K562 (cell line): ENCODE measurements around the gene RAD51D. TPM values are rescaled to one million over a fixed set of nuclear protein-coding genes. Genes with fewer than 3 reads are reported as not detected.

Source experiments
- ATAC-seq: fragments of 200-7000 bp; cut with Tn5 transposase; 3 replicates; pipeline ENCODE4 v1.9.1; 2020; ENCODE audit warnings: moderate library complexity
- BruUV-seq: library from RNA; stranded (reverse); fragments of 400-500 nt; replicated peaks from 2 replicates; lab custom pipeline; 2021; lab: Mats Ljungman, UMichigan
- CTCF ChIA-PET: fragments of 300-600 bp; formaldehyde crosslinking; extraction: SDS; loops from one replicate; lab custom pipeline; 2021; ENCODE audit warnings: low intra/inter-chr PET ratio; lab: Yijun Ruan, JAX
- POLR2A ChIA-PET: fragments of 300-600, 350-650 bp; sonication (Branson Sonifier 250); formaldehyde crosslinking; extraction: SDS; loops from one replicate; lab custom pipeline; 2021; ENCODE audit warnings: antibody characterized with exemption, inconsistent platforms; lab: Yijun Ruan, JAX
- DNase-seq, 4 experiments: peaks; one replicate each; pipeline versions ENCODE4 v3.0.0 to v3.0.0-alpha.2; 2011 to 2018; ENCODE audit warnings: low spot score in 3 of 4, mixed read lengths in 3 of 4; ENCODE audit errors: extremely low read depth in 1 of 4
- FAIRE-seq: peaks from 2 replicates; lab custom pipeline; 2011; peaks lifted over from hg19 to GRCh38; lab: Jason Lieb, UNC
- H2AFZ ChIP-seq: 2 replicates; pipeline ENCODE4 v1.6.0; 2011; ENCODE audit warnings: low read depth, low read length, control low read depth, inconsistent platforms
- H3K27ac ChIP-seq: fragments of 200-600 bp; 3 replicates; pipeline ENCODE4 v1.8.0; 2011; ENCODE audit warnings: low read depth, mild to moderate bottlenecking, control low read depth, inconsistent platforms, low read length, moderate library complexity, mixed read lengths; ENCODE audit errors: extremely low read depth
- H3K27me3 ChIP-seq, 2 experiments: fragments of 300-600 bp in 1 of 2; 2 replicates in 1 of 2; 3 replicates in 1 of 2; pipeline versions ENCODE4 v1.6.0 to v1.8.0; 2011; ENCODE audit warnings: inconsistent platforms in 2 of 2, low read length in 2 of 2, mild to moderate bottlenecking in 1 of 2, mixed read lengths in 1 of 2, moderate library complexity in 1 of 2; ENCODE audit not compliant: control insufficient read depth in 2 of 2, insufficient read depth in 2 of 2
- H3K36me3 ChIP-seq: fragments of 300-600 bp; 3 replicates; pipeline ENCODE4 v1.8.0; 2011; ENCODE audit warnings: mild to moderate bottlenecking, low read length, inconsistent platforms; ENCODE audit not compliant: control insufficient read depth, insufficient read depth
- H3K4me1 ChIP-seq, 2 experiments: fragments of 200-600 bp in 1 of 2; replicated peaks in 1 of 2; 2 replicates in 1 of 2; 3 replicates in 1 of 2; pipeline versions ENCODE4 v1.5.1 to v1.8.0; 2011; ENCODE audit warnings: inconsistent platforms in 2 of 2, low read length in 2 of 2, mild to moderate bottlenecking in 1 of 2, mixed read lengths in 1 of 2, moderate library complexity in 1 of 2; ENCODE audit not compliant: control insufficient read depth in 2 of 2, insufficient read depth in 2 of 2
- H3K4me2 ChIP-seq: 2 replicates; pipeline ENCODE4 v1.6.1; 2011; ENCODE audit warnings: low read length, control low read depth, inconsistent platforms, mixed read lengths; ENCODE audit not compliant: insufficient read depth
- H3K4me3 ChIP-seq: fragments of 200-600 bp; sonication (generic), shearing (Covaris generic); 2 replicates; pipeline ENCODE4 v1.5.1; 2016; ENCODE audit warnings: control low read depth, inconsistent platforms
- H3K79me2 ChIP-seq: fragments of 200-600 bp; 3 replicates; pipeline ENCODE4 v1.8.0; 2011; ENCODE audit warnings: low read length, inconsistent platforms; ENCODE audit not compliant: control insufficient read depth, insufficient read depth
- H3K9ac ChIP-seq, 2 experiments: 2 replicates each; pipeline versions ENCODE4 v1.6.0 to v1.6.1; 2011; ENCODE audit warnings: low read depth in 2 of 2, low read length in 2 of 2, control low read depth in 1 of 2, inconsistent platforms in 1 of 2, mild to moderate bottlenecking in 1 of 2, mixed read lengths in 1 of 2; ENCODE audit not compliant: insufficient read depth in 1 of 2
- H3K9me1 ChIP-seq: one replicate; pipeline ENCODE4 v1.6.0; 2011; ENCODE audit warnings: inconsistent platforms, mild to moderate bottlenecking, low read length, moderate library complexity; ENCODE audit not compliant: control insufficient read depth, insufficient read depth
- H3K9me3 ChIP-seq: replicated peaks from 2 replicates; pipeline ENCODE4 v1.5.1; 2011; ENCODE audit warnings: low read depth, low read length, inconsistent platforms; ENCODE audit not compliant: control insufficient read depth, insufficient read depth
- H4K20me1 ChIP-seq: replicated peaks from 2 replicates; pipeline ENCODE4 v1.6.1; 2011; ENCODE audit warnings: low read length, inconsistent platforms, mixed read lengths; ENCODE audit not compliant: control insufficient read depth, insufficient read depth
- CEBPB ChIP-seq: fragments of 450-650 bp; IDR thresholded peaks from 2 replicates; pipeline ENCODE4 v1.6.1; 2016; ENCODE audit warnings: missing genetic modification characterization, missing compliant biosample characterization
- DIDO1 ChIP-seq: fragments of 450-650 bp; IDR thresholded peaks from 2 replicates; pipeline ENCODE4 v1.6.1; 2016; ENCODE audit warnings: low read depth, missing biosample characterization, missing genetic modification characterization
- DPF2 ChIP-seq: fragments of 450-650 bp; IDR thresholded peaks from 2 replicates; pipeline ENCODE4 v1.6.1; 2016
- EP300 ChIP-seq: IDR thresholded peaks from 2 replicates; pipeline ENCODE4 v1.6.1; 2012; ENCODE audit warnings: low read length, improper control_type of control experiment
- PURB ChIP-seq: sonication (generic); formaldehyde crosslinking; IDR thresholded peaks from 2 replicates; pipeline ENCODE4 v1.9.0; 2021; ENCODE audit warnings: low read depth, mild to moderate bottlenecking, missing genetic modification reagents
- RBBP5 ChIP-seq: fragments of 200-600 bp; sonication (generic); IDR thresholded peaks from 2 replicates; pipeline ENCODE4 v1.6.1; 2012; ENCODE audit warnings: borderline replicate concordance, mild to moderate bottlenecking, low read length, control low read depth, inconsistent platforms; ENCODE audit not compliant: insufficient read depth, poor library complexity, severe bottlenecking
- TBP ChIP-seq: optimal IDR thresholded peaks from 2 replicates; pipeline ENCODE3; 2011; ENCODE audit warnings: low read depth, low read length, improper control_type of control experiment
- TCF3 ChIP-seq: sonication (generic); formaldehyde crosslinking; IDR thresholded peaks from 2 replicates; pipeline ENCODE4 v1.4.0; 2020; ENCODE audit warnings: mild to moderate bottlenecking, missing genetic modification reagents
- ZNF140 ChIP-seq: fragments of 250-450 bp; sonication (Bioruptor Pico); IDR thresholded peaks from 2 replicates; pipeline ENCODE4 v1.8.0; 2021; ENCODE audit warnings: moderate library complexity, mild to moderate bottlenecking, inconsistent platforms
- ZNF175 ChIP-seq: fragments of 200-800 bp; sonication (Bioruptor generic); IDR thresholded peaks from 2 replicates; pipeline ENCODE4 v1.6.1; 2016; ENCODE audit warnings: low read depth, mild to moderate bottlenecking, missing genetic modification characterization, missing compliant biosample characterization
- ZNF280A ChIP-seq: fragments of 450-650 bp; IDR thresholded peaks from 2 replicates; pipeline ENCODE4 v1.6.1; 2018; ENCODE audit warnings: mild to moderate bottlenecking, low read depth; ENCODE audit not compliant: partially characterized antibody
- ZNF408 ChIP-seq: fragments of 250-450 bp; sonication (Bioruptor Pico); IDR thresholded peaks from 2 replicates; pipeline ENCODE4 v1.4.0; 2020; ENCODE audit warnings: low read depth, mild to moderate bottlenecking, moderate library complexity
- WGBS: fragments of 100-300 bp; shearing (Covaris generic); methylation state at CpG from one replicate; pipeline ENCODE4 v1.1.6; 2016; ENCODE audit warnings: low coverage, mixed read lengths; ENCODE audit not compliant: insufficient coverage; ENCODE audit errors: missing lambda C conversion rate; 5-methylcytosine and 5-hydroxymethylcytosine counted together
- in situ Hi-C: fragments of 300-500 bp; cut with MboI; formaldehyde crosslinking; loops from 4 replicates; pipeline ENCODE4 v1.15.0; 2018; ENCODE audit warnings: inconsistent platforms, mixed read lengths
- intact Hi-C: fragments of 100-400 bp; cut with micrococcal nuclease; formaldehyde crosslinking; loops from 2 replicates; pipeline ENCODE4 v1.14.2; 2022
- polyA plus RNA-seq, 8 experiments: library from polyadenylated mRNA; depleted of rRNA in 4 of 8; stranded (reverse) in 5 of 8; unstranded in 3 of 8; fragments of >200 nt; fragmentation: Nextera tagmentation in 2 of 8; fragmentation: Illumina TruSeq in 1 of 8; extraction: Ambion mirVana in 2 of 8; extraction: Trizol in 1 of 8; gene quantifications; 2 replicates each; pipeline versions ENCODE4 v1.2.1 to v1.2.3, GENCODE V29; 2011 to 2014; ENCODE audit warnings: inconsistent platforms in 1 of 8, missing spikeins in 1 of 8
- total RNA-seq, 7 experiments: library from RNA; depleted of rRNA in 6 of 7; stranded (reverse); fragments of >200 nt in 6 of 7; fragmentation: Illumina TruSeq in 2 of 7; extraction: Trizol in 2 of 7; gene quantifications; 2 replicates each; pipeline versions ENCODE4 v1.2.1 to v1.2.3, GENCODE V29; 2011 to 2021; ENCODE audit warnings: low replicate concordance in 1 of 7

Gene RAD51D
- total and polyA plus RNA-seq, 9 of the 15 experiments (the other 6 are each of a cell fraction or from before 2014, with no cell fraction given), result 2.2 to 16.9 (median 8.7) TPM

GRCh38 chr17:35065880-35066279, 53.8 kb downstream of the RAD51D start:
- ATAC-seq, result no peak
- H3K9me3 ChIP-seq, result no peaks in the 10 kb centered on the region
- TF ChIP-seq CEBPB (tag) (peak; percentile 47; the same call in 1 of the 2 replicates), ZNF140 (CRISPR knock-in tag) (no peak)
- TF ChIP-seq, all 486 proteins: peak for 1
- no peak overlapping the region for H2AFZ ChIP-seq
- H3K27ac ChIP-seq, result no peak overlapping the region; the same call in 2 of the 3 replicates
- ChIA-PET CTCF (no interaction called here), POLR2A (interaction anchor here (1.2 to 3.8 kb wide), 4 partner anchors 9 to 17 kb away, joined by 3 to 20 read pairs (median 12); no protein-coding TSS in a partner anchor)
- peaks cover 7% of the 10 kb centered on the region for H3K79me2 ChIP-seq
- WGBS, result 78% methylated on average over 4 of the region's 4 CpGs
- H3K27me3 ChIP-seq, result no peaks in the 10 kb centered on the region
- peaks cover 28 to 37% of the 10 kb centered on the region in 2 experiments for H3K4me1 ChIP-seq
- peak overlapping the region; percentile 7; the same call in 1 of the 2 replicates for H3K4me2 ChIP-seq
- intact Hi-C loops, result loop anchor here (2.0 to 5.0 kb wide), 2 partner anchors 23 to 84 kb away; partner anchors contain the start of gene LIG3
- H3K9ac ChIP-seq, result 0 out of 4 replicates have a peak overlapping the region, but pooled peaks of 1 of the 2 experiments have one; percentile 72
- no peak overlapping the region for H3K4me3 ChIP-seq
- H3K36me3 ChIP-seq, result no peaks in the 10 kb centered on the region
- DNase-seq (no peak), FAIRE-seq (no peak)
- in situ Hi-C loops, result no loop called here
- no TSS peak for BruUV-seq
- no peaks in the 10 kb centered on the region for H4K20me1 ChIP-seq
- H3K9me1 ChIP-seq, result no peaks in the 10 kb centered on the region

- Histone ChIP-seq H3K4me2 (no peak overlapping the region), H3K36me3 (no peaks in the 10 kb centered on the region), H3K9me1 (no peaks in the 10 kb centered on the region), H3K9ac (peak overlapping the region in 1 of 2 experiments; percentile 72; a peak in 2 of 4 replicates), H3K4me1 (peaks cover 31 to 41% of the 10 kb centered on the region in 2 experiments), H3K4me3 (no peak overlapping the region), H4K20me1 (no peaks in the 10 kb centered on the region), H3K9me3 (no peaks in the 10 kb centered on the region), H3K27me3 (no peaks in the 10 kb centered on the region), H3K79me2 (peaks cover 7% of the 10 kb centered on the region), H2AFZ (peak overlapping the region; percentile 41; the same call in 1 of the 2 replicates), H3K27ac (peak overlapping the region; percentile 82)
- whole genome bisulfite sequencing, result 16% methylated on average over 3 of the region's 3 CpGs
- POLR2A ChIA-PET, result interaction anchor here (0.7 to 3.8 kb wide), 10 partner anchors 10 to 83 kb away, joined by 3 to 20 read pairs (median 8); no protein-coding TSS in a partner anchor
- CTCF ChIA-PET, result interaction anchor here (0.7 kb wide), 1 partner anchor 67 kb away, joined by 5 read pairs; no protein-coding TSS in a partner anchor
- ATAC-seq (peak; percentile 17; the same call in 1 of the 3 replicates), DNase-seq (peak in 3 of 4 experiments; percentile 26 to 52 (median 37)), FAIRE-seq (peak; percentile 77)
- intact Hi-C loops, result loop anchor here (2.0 to 5.0 kb wide), 2 partner anchors 24 to 82 kb away; partner anchors contain the start of gene LIG3
- no TSS peak for BruUV-seq
- in situ Hi-C loops, result no loop called here
- TF ChIP-seq PURB, result no peak
- no peak for TF ChIP-seq ZNF408 (CRISPR knock-in tag)
- TF ChIP-seq ZNF280A, result no peak
- peak; percentile 58; the same call in 1 of the 2 replicates for TF ChIP-seq ZNF175 (CRISPR knock-in tag)
- TF ChIP-seq RBBP5, result no peak
- peak; percentile 70 for TF ChIP-seq EP300
- peak; percentile 79 for TF ChIP-seq DPF2
- TF ChIP-seq TBP, result no peak
- no peak for TF ChIP-seq DIDO1 (tag)
- peak; percentile 65; the same call in 1 of the 2 replicates for TF ChIP-seq TCF3 (CRISPR knock-in tag)
These were observed 55.0 kb downstream of the RAD51D start for GRCh38 chr17:35064516-35065215.
